ENCODE measurements around the gene RGS2. TPM values are rescaled to one million over a fixed set of nuclear protein-coding genes. Genes with fewer than 3 reads are reported as not detected.

RGS2 gene
- polyA plus RNA-seq, 1 of the 3 experiments (the other 2 are of a cell fraction) = 47.1 TPM

DNA sequence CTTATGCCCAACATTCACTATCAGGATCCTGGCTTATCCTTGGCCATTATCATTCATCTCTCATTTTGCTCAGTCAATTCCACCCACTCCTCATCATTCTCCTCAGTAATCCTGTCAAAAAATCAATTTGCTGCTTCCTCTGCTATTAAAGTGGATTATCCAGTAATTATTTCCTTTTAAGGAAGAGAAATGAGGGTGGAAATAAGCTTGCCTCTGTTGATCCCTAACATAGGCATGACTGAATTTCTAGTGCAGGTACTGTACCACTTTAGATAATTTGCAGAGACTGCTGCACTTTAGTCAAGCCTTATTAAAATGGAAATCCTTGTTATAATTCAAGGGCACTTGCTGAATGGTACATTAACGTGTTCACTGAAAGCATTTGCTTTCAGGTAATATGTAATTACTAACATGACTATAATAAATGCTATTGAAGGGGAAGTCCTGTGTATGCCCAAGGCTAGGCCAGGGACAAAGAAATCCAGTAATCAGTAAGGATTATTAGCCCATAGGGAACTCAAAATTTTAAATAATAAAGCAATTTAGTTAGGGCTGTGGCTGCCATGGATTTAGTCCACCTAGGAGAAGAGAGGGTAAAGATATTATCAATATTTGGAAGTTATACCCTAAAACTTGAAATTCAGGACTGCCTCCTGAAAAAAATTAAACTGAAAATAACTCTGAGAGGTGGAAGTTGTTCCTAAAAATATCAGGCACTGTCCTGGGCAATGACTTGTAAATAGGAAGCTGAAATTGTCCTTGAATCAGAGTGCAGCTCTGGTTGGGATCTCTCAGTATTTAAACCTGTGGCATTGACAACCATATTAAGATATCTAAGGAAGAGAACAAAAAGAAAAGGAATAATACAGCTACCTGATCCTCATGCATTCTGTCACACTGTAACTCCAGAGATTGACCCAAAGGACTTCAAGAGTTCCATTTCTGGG lies 43.4 kb downstream of the RGS2 start:
- peaks cover 0 to 11% of the 10 kb centered on the region in 2 experiments; a peak in 3 of 4 replicates for H3K4me1 ChIP-seq (ENCODE audit: control insufficient read depth in 1 of 2, insufficient read depth in 2 of 2, low read depth in 1 of 2, low read length in 1 of 2)
- H4K20me1 ChIP-seq (ENCODE audit: insufficient read depth) = no peaks in the 10 kb centered on the region
- TF ChIP-seq MEF2A (IDR thresholded peaks at IDR 0.05; ENCODE audit: borderline replicate concordance, low read depth) = no peak
- TF ChIP-seq EP300 (IDR thresholded peaks at IDR 0.05; ENCODE audit: borderline replicate concordance in 1 of 2, low read depth in 1 of 2, low read length in 1 of 2) = no peak
- TF ChIP-seq, protein P1, sequence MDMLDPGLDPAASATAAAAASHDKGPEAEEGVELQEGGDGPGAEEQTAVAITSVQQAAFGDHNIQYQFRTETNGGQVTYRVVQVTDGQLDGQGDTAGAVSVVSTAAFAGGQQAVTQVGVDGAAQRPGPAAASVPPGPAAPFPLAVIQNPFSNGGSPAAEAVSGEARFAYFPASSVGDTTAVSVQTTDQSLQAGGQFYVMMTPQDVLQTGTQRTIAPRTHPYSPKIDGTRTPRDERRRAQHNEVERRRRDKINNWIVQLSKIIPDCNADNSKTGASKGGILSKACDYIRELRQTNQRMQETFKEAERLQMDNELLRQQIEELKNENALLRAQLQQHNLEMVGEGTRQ (IDR thresholded peaks at IDR 0.05; ENCODE audit: borderline replicate concordance, low read depth, low read length) = no peak
- no peak for TF ChIP-seq FOSL2 (IDR thresholded peaks at IDR 0.05; ENCODE audit: borderline replicate concordance, low read depth)
- TF ChIP-seq, protein P2, sequence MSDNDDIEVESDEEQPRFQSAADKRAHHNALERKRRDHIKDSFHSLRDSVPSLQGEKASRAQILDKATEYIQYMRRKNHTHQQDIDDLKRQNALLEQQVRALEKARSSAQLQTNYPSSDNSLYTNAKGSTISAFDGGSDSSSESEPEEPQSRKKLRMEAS (IDR thresholded peaks at IDR 0.05; ENCODE audit: low read depth) = no peak
- TF ChIP-seq GABPA (IDR thresholded peaks at IDR 0.05; ENCODE audit: low read depth) = no peak
- TF ChIP-seq NFIC (IDR thresholded peaks at IDR 0.05; ENCODE audit: borderline replicate concordance) = no peak
- TF ChIP-seq TCF12 (IDR thresholded peaks at IDR 0.05) = no peak
- no peak for TF ChIP-seq TEAD4 (IDR thresholded peaks at IDR 0.05; ENCODE audit: borderline replicate concordance, insufficient read depth)
- no peak for TF ChIP-seq TAF1 (IDR thresholded peaks at IDR 0.05; ENCODE audit: borderline replicate concordance, low read depth, low read length)
- TF ChIP-seq IRF3 (IDR thresholded peaks at IDR 0.05; ENCODE audit: low read depth, low read length) = no peak
- no peak for TF ChIP-seq RXRA (IDR thresholded peaks at IDR 0.05; ENCODE audit: borderline replicate concordance, low read depth)
- TF ChIP-seq CHD2 (IDR thresholded peaks at IDR 0.05; ENCODE audit: low read length, partially characterized antibody) = no peak
- TF ChIP-seq RAD21 (IDR thresholded peaks at IDR 0.05; ENCODE audit: low read length) = no peak
- no peak for TF ChIP-seq YY1 (IDR thresholded peaks at IDR 0.05; ENCODE audit: low read depth)
- TF ChIP-seq SIN3A (IDR thresholded peaks at IDR 0.05; ENCODE audit: borderline replicate concordance, low read depth, low read length) = no peak
- TF ChIP-seq GATA2 (CRISPR knock-in tag; IDR thresholded peaks at IDR 0.05) = no peak
- no peak for TF ChIP-seq RCOR1 (IDR thresholded peaks at IDR 0.05; ENCODE audit: low read length)
- TF ChIP-seq, protein P3, sequence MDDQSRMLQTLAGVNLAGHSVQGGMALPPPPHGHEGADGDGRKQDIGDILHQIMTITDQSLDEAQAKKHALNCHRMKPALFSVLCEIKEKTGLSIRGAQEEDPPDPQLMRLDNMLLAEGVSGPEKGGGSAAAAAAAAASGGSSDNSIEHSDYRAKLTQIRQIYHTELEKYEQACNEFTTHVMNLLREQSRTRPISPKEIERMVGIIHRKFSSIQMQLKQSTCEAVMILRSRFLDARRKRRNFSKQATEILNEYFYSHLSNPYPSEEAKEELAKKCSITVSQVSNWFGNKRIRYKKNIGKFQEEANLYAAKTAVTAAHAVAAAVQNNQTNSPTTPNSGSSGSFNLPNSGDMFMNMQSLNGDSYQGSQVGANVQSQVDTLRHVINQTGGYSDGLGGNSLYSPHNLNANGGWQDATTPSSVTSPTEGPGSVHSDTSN (IDR thresholded peaks at IDR 0.05) = no peak
- TF ChIP-seq ELF1 (IDR thresholded peaks at IDR 0.05) = no peak
- no peaks in the 10 kb centered on the region for H3K9me3 ChIP-seq
- no peak overlapping the region; the same call in 1 of the 2 replicates for H2AFZ ChIP-seq (ENCODE audit: low read depth)
- H3K9ac ChIP-seq = no peak overlapping the region
- H3K4me2 ChIP-seq = no peak overlapping the region
- H3K27ac ChIP-seq (ENCODE audit: low read depth in 2 of 2, low read length in 1 of 2) = peak overlapping the region in 1 of 2 experiments; percentile 45; a peak in 2 of 4 replicates
- no peak overlapping the region for H3K4me3 ChIP-seq (ENCODE audit: low read depth in 2 of 2, low read length in 1 of 2)
- WGBS (ENCODE audit: low lambda C conversion rate) = 36% methylated on average over 1 of the region's 1 CpG
- H3K9me2 ChIP-seq = no peaks in the 10 kb centered on the region
- H3K36me3 ChIP-seq (replicated peaks in 1 of 2; ENCODE audit: control insufficient read depth in 1 of 2, insufficient read depth in 2 of 2, low read length in 1 of 2) = no peaks in the 10 kb centered on the region
- H3K79me2 ChIP-seq (ENCODE audit: insufficient read depth) = no peaks in the 10 kb centered on the region
- CTCF ChIA-PET = interaction anchor here (0.9 kb wide), 1 partner anchor 168 kb away, joined by 4 read pairs; no protein-coding TSS in a partner anchor
- POLR2A ChIA-PET = no interaction called here
- DNase-seq = no peak
- no peaks in the 10 kb centered on the region for H3K27me3 ChIP-seq (ENCODE audit: insufficient read depth)
- H3F3A ChIP-seq (replicated peaks; ENCODE audit: insufficient read depth) = no peaks in the 10 kb centered on the region
